CD14-positive monocyte (primary cell): ENCODE results near the gene TCEAL1. TPM values are rescaled to one million over a fixed set of nuclear protein-coding genes. Genes with fewer than 3 reads are reported as not detected.
"Not testable (repeated sequence)": the region's sequence is repeated elsewhere in the genome, so short reads cannot be mapped to it uniquely, and the experiment has no call there.

Experiments
- DNase-seq, 3 donors: peaks; one replicate each; pipeline ENCODE4 v3.0.0-alpha.2; 2011 to 2022
- H2AFZ ChIP-seq: 2 replicates; pipeline ENCODE4 v1.6.0; 2012; ENCODE audit warnings: mild to moderate bottlenecking, low read depth, low read length, inconsistent platforms; ENCODE audit not compliant: insufficient read depth, poor library complexity, severe bottlenecking
- H3K27ac ChIP-seq, 2 donors: 1 replicate in 1 of 2; 2 replicates in 1 of 2; pipeline ENCODE4 v1.5.1; 2012 to 2013; ENCODE audit warnings: low read length in 2 of 2, control low read depth in 1 of 2, inconsistent platforms in 1 of 2, low read depth in 1 of 2, mild to moderate bottlenecking in 1 of 2
- H3K27me3 ChIP-seq, 2 donors: one replicate each; pipeline versions ENCODE4 v1.6.0 to v1.6.1; 2011 to 2013; ENCODE audit warnings: low read length in 2 of 2; ENCODE audit not compliant: control insufficient read depth in 2 of 2, insufficient read depth in 2 of 2
- H3K36me3 ChIP-seq, 2 donors: replicated peaks in 1 of 2; 1 replicate in 1 of 2; 2 replicates in 1 of 2; pipeline versions ENCODE4 v1.5.1 to v1.6.1; 2012 to 2013; ENCODE audit warnings: low read length in 2 of 2, control low read depth in 1 of 2, inconsistent platforms in 1 of 2, mild to moderate bottlenecking in 1 of 2; ENCODE audit not compliant: insufficient read depth in 2 of 2, control insufficient read depth in 1 of 2
- H3K4me1 ChIP-seq, 2 donors: 1 replicate in 1 of 2; 2 replicates in 1 of 2; pipeline versions ENCODE4 v1.5.1 to v1.6.1; 2012 to 2013; ENCODE audit warnings: low read length in 2 of 2, control low read depth in 1 of 2, inconsistent platforms in 1 of 2, mild to moderate bottlenecking in 1 of 2, moderate library complexity in 1 of 2; ENCODE audit not compliant: insufficient read depth in 2 of 2, control insufficient read depth in 1 of 2
- H3K4me2 ChIP-seq: replicated peaks from 2 replicates; pipeline ENCODE3; 2012; ENCODE audit warnings: low read length, moderate library complexity, mild to moderate bottlenecking; ENCODE audit not compliant: poor library complexity, severe bottlenecking; ENCODE audit errors: extremely low read depth
- H3K4me3 ChIP-seq, 3 experiments: fragments of 200-600 bp in 1 of 3; sonication (generic) in 1 of 3; replicated peaks in 1 of 3; 1 replicate in 2 of 3; 2 replicates in 1 of 3; pipeline ENCODE4 v1.5.1; 2011 to 2013; ENCODE audit warnings: low read length in 3 of 3, mild to moderate bottlenecking in 3 of 3, control low read depth in 2 of 3, low read depth in 2 of 3, inconsistent platforms in 1 of 3, moderate library complexity in 1 of 3
- H3K79me2 ChIP-seq: 2 replicates; pipeline ENCODE4 v1.6.0; 2012; ENCODE audit warnings: mild to moderate bottlenecking, control low read depth, inconsistent platforms, low read length, moderate library complexity; ENCODE audit not compliant: insufficient read depth
- H3K9ac ChIP-seq: 2 replicates; pipeline ENCODE4 v1.6.0; 2017; ENCODE audit warnings: low read length, mild to moderate bottlenecking; ENCODE audit not compliant: insufficient read depth, poor library complexity, severe bottlenecking
- H3K9me3 ChIP-seq, 2 donors: replicated peaks in 1 of 2; 1 replicate in 1 of 2; 2 replicates in 1 of 2; pipeline versions ENCODE4 v1.5.1 to v1.6.1; 2012 to 2013; ENCODE audit warnings: low read length in 2 of 2, control low read depth in 1 of 2; ENCODE audit not compliant: control insufficient read depth in 1 of 2, insufficient read depth in 1 of 2
- H4K20me1 ChIP-seq: 2 replicates; pipeline ENCODE4 v1.6.0; 2012; ENCODE audit warnings: mild to moderate bottlenecking, low read length, control low read depth, moderate library complexity; ENCODE audit not compliant: insufficient read depth
- H3K27ac Mint-ChIP-seq, 7 donors: one replicate each; pipeline ENCODE4 v1.8.0; 2020; ENCODE audit warnings: mild to moderate bottlenecking in 7 of 7, mixed read lengths in 7 of 7, moderate library complexity in 6 of 7, inconsistent platforms in 2 of 7
- H3K27me3 Mint-ChIP-seq, 3 donors: one replicate each; pipeline ENCODE4 v1.8.0; 2021 to 2022; ENCODE audit warnings: low read depth in 3 of 3, mild to moderate bottlenecking in 3 of 3, mixed read lengths in 3 of 3, moderate library complexity in 3 of 3, inconsistent platforms in 1 of 3
- H3K36me3 Mint-ChIP-seq, 2 donors: one replicate each; pipeline ENCODE4 v1.8.0; 2020; ENCODE audit warnings: mixed read lengths in 2 of 2, inconsistent platforms in 1 of 2, mild to moderate bottlenecking in 1 of 2
- H3K4me1 Mint-ChIP-seq: one replicate; pipeline ENCODE4 v1.8.0; 2020; ENCODE audit warnings: mild to moderate bottlenecking, mixed read lengths
- H3K4me3 Mint-ChIP-seq, 2 donors: one replicate each; pipeline ENCODE4 v1.8.0; 2020; ENCODE audit warnings: mild to moderate bottlenecking in 2 of 2, mixed read lengths in 2 of 2, moderate library complexity in 1 of 2
- H3K9me3 Mint-ChIP-seq, 7 donors: one replicate each; pipeline ENCODE4 v1.8.0; 2020 to 2022; ENCODE audit warnings: mixed read lengths in 7 of 7, mild to moderate bottlenecking in 6 of 7, moderate library complexity in 6 of 7, inconsistent platforms in 2 of 7
- CTCF ChIP-seq: fragments of 200-600 bp; IDR thresholded peaks from one replicate; pipeline ENCODE4 v1.8.0; 2022; ENCODE audit warnings: antibody characterized with exemption, mild to moderate bottlenecking
- WGBS: methylation state at CpG from one replicate; pipeline ENCODE4 v1.1.5; 2013; ENCODE audit warnings: missing lambda C conversion rate; ENCODE audit not compliant: insufficient coverage; 5-methylcytosine and 5-hydroxymethylcytosine counted together
- intact Hi-C, 2 donors: fragments of 100-400 bp; cut with micrococcal nuclease; formaldehyde crosslinking; loops; one replicate each; pipeline versions ENCODE4 v1.15.0 to v1.15.1; 2023
- polyA plus RNA-seq, 3 donors: library from polyadenylated mRNA; depleted of rRNA in 1 of 3; unstranded in 2 of 3; stranded (reverse) in 1 of 3; fragments of 300-500 nt in 2 of 3; fragments of >200 nt in 1 of 3; fragmentation: Illumina TruSeq in 2 of 3; gene quantifications; 1 replicate in 2 of 3; 2 replicates in 1 of 3; pipeline ENCODE4 v1.2.3, GENCODE V29; 2012 to 2021

TCEAL1 gene
- polyA plus RNA-seq, 3 donors, result 5.5 to 11.4 (median 5.8) TPM

- H3K27me3 ChIP-seq, result no peaks in the 10 kb centered on the region
Measured at GRCh38 chrX:103647630-103648029, 18.9 kb downstream of the TCEAL1 start.

GRCh38 chrX:103651151-103651773 lies 22.5 kb downstream of the TCEAL1 start:
- Histone ChIP-seq H3K27ac (no peak overlapping the region), H3K4me1 (no peaks in the 10 kb centered on the region), H3K79me2 (no peaks in the 10 kb centered on the region), H3K27me3 (no peaks in the 10 kb centered on the region), H2AFZ (no peak overlapping the region), H3K9me3 (no peaks in the 10 kb centered on the region), H3K9ac (no peak overlapping the region), H3K36me3 (no peaks in the 10 kb centered on the region), H3K4me2 (no peak overlapping the region), H3K4me3 (no peak overlapping the region), H4K20me1 (no peaks in the 10 kb centered on the region)
- no peak overlapping the region for H3K27ac Mint-ChIP-seq
- peaks cover 0 to 3% (median 2%) of the 10 kb centered on the region in 3 donors for H3K27me3 Mint-ChIP-seq
- H3K9me3 Mint-ChIP-seq, result peaks cover 0 to 5% (median 0%) of the 10 kb centered on the region in 7 donors
- H3K4me3 Mint-ChIP-seq, result no peak overlapping the region
- H3K36me3 Mint-ChIP-seq, result no peaks in the 10 kb centered on the region
- no peaks in the 10 kb centered on the region for H3K4me1 Mint-ChIP-seq
- intact Hi-C loops, result no loop called here
- DNase-seq, result no peak
- TF ChIP-seq CTCF, result no peak
- no CpG with 5 or more reads among the region's 2 CpGs for WGBS

More at GRCh38 chrX:103647630-103648029, 18.9 kb downstream of the TCEAL1 start:
- no peak overlapping the region for H3K4me2 ChIP-seq
- no peaks in the 10 kb centered on the region for H3K9me3 ChIP-seq
- H3K9me3 Mint-ChIP-seq, result peaks cover 0 to 3% (median 0%) of the 10 kb centered on the region in 7 donors
- no peaks in the 10 kb centered on the region for H3K36me3 ChIP-seq
- no CpG with 5 or more reads among the region's 1 CpG for WGBS
- no peaks in the 10 kb centered on the region for H3K4me1 Mint-ChIP-seq
- H3K27ac Mint-ChIP-seq, result no peak overlapping the region
- H3K27me3 Mint-ChIP-seq, result peaks cover 2 to 11% (median 3%) of the 10 kb centered on the region in 3 donors
- H3K36me3 Mint-ChIP-seq, result no peaks in the 10 kb centered on the region
- no peak for TF ChIP-seq CTCF
- H4K20me1 ChIP-seq, result no peaks in the 10 kb centered on the region
- no peak overlapping the region for H3K4me3 ChIP-seq
- no peak overlapping the region for H2AFZ ChIP-seq
- no peak overlapping the region for H3K9ac ChIP-seq
- no peak overlapping the region for H3K4me3 Mint-ChIP-seq
- DNase-seq, result no peak
- H3K27ac ChIP-seq, result no peak overlapping the region
- no peaks in the 10 kb centered on the region for H3K79me2 ChIP-seq
- intact Hi-C loops, result no loop called here
- H3K4me1 ChIP-seq, result no peaks in the 10 kb centered on the region

- H3K79me2 ChIP-seq, H3K9me3 Mint-ChIP-seq, H3K27ac Mint-ChIP-seq, H3K4me1 ChIP-seq, H3K27me3 Mint-ChIP-seq, DNase-seq, H3K36me3 Mint-ChIP-seq, H3K27me3 ChIP-seq, H3K9ac ChIP-seq, H3K4me1 Mint-ChIP-seq, H3K4me2 ChIP-seq, H4K20me1 ChIP-seq, H3K36me3 ChIP-seq, intact Hi-C loops, H3K27ac ChIP-seq, H2AFZ ChIP-seq, H3K4me3 ChIP-seq, H3K9me3 ChIP-seq, H3K4me3 Mint-ChIP-seq: not testable (repeated sequence)
- no CpG with 5 or more reads among the region's 7 CpGs for WGBS
Measured at GRCh38 chrX:103655230-103656000, 26.6 kb downstream of the TCEAL1 start.
